ENCODE results near the gene OR52E8.

Gene OR52E8

GRCh38 chr11:5857590-5857989, at the start of gene OR52E8:
TSS of gene OR52E8 (minus strand) at chr11:5857690. CDS start at chr11:5857690, 0 bp downstream.
- DNase-seq, result no peak

GRCh38 chr11:5899534-5899933, 42.0 kb upstream of the OR52E8 start:
- DNase-seq, result no peak

GRCh38 chr11:5892908-5893307, 35.4 kb upstream of the OR52E8 start, which contains the start of gene OR52E5:
TSS of gene OR52E5 (plus strand) at chr11:5893208. CDS start at chr11:5900777, 7,569 bp downstream.
- no peak for DNase-seq

GRCh38 chr11:5891216-5891800, 33.8 kb upstream of the OR52E8 start:
- peak; percentile 6 for DNase-seq

- DNase-seq, result no peak
Observed at GRCh38 chr11:5887661-5888060, 30.2 kb upstream of the OR52E8 start.

- no peak for DNase-seq
Observed at GRCh38 chr11:5887172-5887571, 29.7 kb upstream of the OR52E8 start.

GRCh38 chr11:5881756-5882155, 24.3 kb upstream of the OR52E8 start:
- no peak for DNase-seq

- DNase-seq, result no peak
Observed at GRCh38 chr11:5880329-5880728, 22.8 kb upstream of the OR52E8 start, which contains the start of gene OR52E4. TSS of gene OR52E4 (plus strand) at chr11:5880629. CDS start at chr11:5884293, 3,664 bp downstream.

- no peak for DNase-seq
Observed at GRCh38 chr11:5878564-5878963, 21.1 kb upstream of the OR52E8 start.

- no peak for DNase-seq
Observed at GRCh38 chr11:5865826-5866225, 8.3 kb upstream of the OR52E8 start.

GRCh38 chr11:5851002-5851401, 6.5 kb downstream of the OR52E8 start:
- no peak for DNase-seq

GRCh38 chr11:5847711-5848110, 9.8 kb downstream of the OR52E8 start:
- no peak for DNase-seq

GRCh38 chr11:5846701-5847100, 10.8 kb downstream of the OR52E8 start:
- DNase-seq, result no peak

GRCh38 chr11:5841797-5842196, 15.7 kb downstream of the OR52E8 start, which contains the start of gene OR52E6:
TSS of gene OR52E6 (minus strand) at chr11:5841897. CDS start at chr11:5841897, 0 bp downstream.
- DNase-seq, result no peak

GRCh38 chr11:5837695-5838094, 19.8 kb downstream of the OR52E8 start:
- DNase-seq, result no peak

- DNase-seq, result no peak
Observed at GRCh38 chr11:5833446-5833845, 24.0 kb downstream of the OR52E8 start.

- no peak for DNase-seq
Observed at GRCh38 chr11:5831196-5831829, 26.2 kb downstream of the OR52E8 start.

- DNase-seq, result no peak
Observed at GRCh38 chr11:5818245-5818886, 39.1 kb downstream of the OR52E8 start.

- no peak for DNase-seq
Observed at GRCh38 chr11:5815534-5815933, 42.0 kb downstream of the OR52E8 start.

GRCh38 chr11:5809905-5810795, 47.3 kb downstream of the OR52E8 start:
- DNase-seq, result no peak

- DNase-seq, result no peak
Observed at GRCh38 chr11:5809122-5809519, 48.4 kb downstream of the OR52E8 start.

GRCh38 chr11:5808500-5809121, 48.9 kb downstream of the OR52E8 start, which contains the start of gene OR52N2:
TSS of gene OR52N2 (plus strand) at chr11:5808924. CDS start at chr11:5820336, 11,412 bp downstream.
- DNase-seq, result no peak
